Peyer's patch (tissue), 4 donors: ENCODE data around the gene ZNF672. TPM values are rescaled to one million over a fixed set of nuclear protein-coding genes. Genes with fewer than 3 reads are reported as not detected.

ENCODE experiments used
- DNase-seq, 3 donors: peaks; one replicate each; pipeline ENCODE4 v3.0.0-alpha.2; 2017 to 2019
- H3K27ac ChIP-seq, 4 donors: fragments of 200-600 bp; sonication (generic); one replicate each; pipeline ENCODE4 v1.5.1; 2016 to 2019
- H3K27me3 ChIP-seq, 2 donors: fragments of 200-600 bp; sonication (generic); one replicate each; pipeline ENCODE4 v1.5.1; 2019
- H3K36me3 ChIP-seq, 3 donors: fragments of 200-600 bp; sonication (generic); one replicate each; pipeline ENCODE4 v1.5.1; 2016 to 2019
- H3K4me1 ChIP-seq, 4 donors: fragments of 200-600 bp; sonication (generic); one replicate each; pipeline ENCODE4 v1.5.1; 2016 to 2019
- H3K4me3 ChIP-seq, 4 donors: fragments of 200-600 bp; sonication (generic); 1 replicate in 3 of 4; 2 replicates in 1 of 4; pipeline ENCODE4 v1.5.1; 2016 to 2019; ENCODE audit warnings: mild to moderate bottlenecking in 1 of 4
- H3K9me3 ChIP-seq, 4 donors: fragments of 200-600 bp; sonication (generic); one replicate each; pipeline ENCODE4 v1.5.1; 2016 to 2019; ENCODE audit warnings: mild to moderate bottlenecking in 1 of 4
- POLR2A ChIP-seq, 2 donors: fragments of 450-650 bp; IDR thresholded peaks; one replicate each; pipeline ENCODE4 v1.5.1; 2017; ENCODE audit warnings: antibody characterized with exemption in 2 of 2, mild to moderate bottlenecking in 2 of 2, moderate library complexity in 2 of 2
- total RNA-seq, 4 donors: library from RNA; depleted of rRNA; stranded (reverse); fragments of >200 nt; gene quantifications; one replicate each; pipeline ENCODE4 v1.1.0, GENCODE V29; 2016
- TF ChIP-seq, protein P1 (sequence below), 6 experiments: fragments of 450-650 bp in 4 of 6; fragments of 200-600 bp in 2 of 6; sonication (generic) in 1 of 6; IDR thresholded peaks; one replicate each; pipeline ENCODE4 v1.5.1; 2017 to 2019; ENCODE audit warnings: antibody characterized with exemption in 6 of 6, mild to moderate bottlenecking in 3 of 6, moderate library complexity in 1 of 6

Gene ZNF672
- total RNA-seq, 4 donors from 2014 or later, result 48.4 to 64.4 (median 60.5) TPM

DNA sequence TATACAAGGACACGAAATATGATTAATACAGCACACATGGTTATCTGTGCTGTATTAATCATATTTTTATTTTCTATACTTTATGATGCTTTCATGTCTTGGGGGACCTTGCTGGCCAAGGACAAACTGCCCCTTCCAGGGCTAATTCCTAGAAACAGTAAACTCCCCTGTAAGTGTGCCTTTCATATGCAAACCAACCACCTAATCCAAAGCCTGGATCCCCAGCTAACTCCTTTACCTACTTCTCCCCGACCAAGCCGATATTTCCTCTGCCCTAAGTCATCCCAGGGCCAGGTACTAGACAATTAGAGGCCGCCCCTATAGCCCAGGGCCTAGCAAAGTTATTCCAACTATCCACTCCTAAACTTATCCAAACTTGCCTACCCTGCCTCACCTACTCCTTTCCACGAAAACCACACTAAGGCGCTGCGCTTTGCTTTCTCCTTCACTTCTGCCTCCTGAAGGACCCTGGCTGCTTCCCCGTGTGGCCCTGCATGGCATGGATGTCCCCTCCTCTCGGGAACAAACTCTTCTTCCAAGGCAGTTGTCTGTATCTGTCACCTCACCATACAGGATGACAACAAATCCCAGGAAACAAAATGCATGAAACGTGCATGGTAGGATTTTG is 22.5 kb upstream of the ZNF672 start:
- H3K4me1 ChIP-seq, result peaks cover 0 to 12% (median 0%) of the 10 kb centered on the region in 4 donors
- peaks cover 0 to 80% (median 0%) of the 10 kb centered on the region in 3 donors for H3K36me3 ChIP-seq
- H3K27ac ChIP-seq, result no peak overlapping the region
- peak in 1 of 3 donors; percentile 7 for DNase-seq
- no peak for TF ChIP-seq POLR2A (IDR thresholded peaks at IDR 0.05)
- TF ChIP-seq, protein P1, sequence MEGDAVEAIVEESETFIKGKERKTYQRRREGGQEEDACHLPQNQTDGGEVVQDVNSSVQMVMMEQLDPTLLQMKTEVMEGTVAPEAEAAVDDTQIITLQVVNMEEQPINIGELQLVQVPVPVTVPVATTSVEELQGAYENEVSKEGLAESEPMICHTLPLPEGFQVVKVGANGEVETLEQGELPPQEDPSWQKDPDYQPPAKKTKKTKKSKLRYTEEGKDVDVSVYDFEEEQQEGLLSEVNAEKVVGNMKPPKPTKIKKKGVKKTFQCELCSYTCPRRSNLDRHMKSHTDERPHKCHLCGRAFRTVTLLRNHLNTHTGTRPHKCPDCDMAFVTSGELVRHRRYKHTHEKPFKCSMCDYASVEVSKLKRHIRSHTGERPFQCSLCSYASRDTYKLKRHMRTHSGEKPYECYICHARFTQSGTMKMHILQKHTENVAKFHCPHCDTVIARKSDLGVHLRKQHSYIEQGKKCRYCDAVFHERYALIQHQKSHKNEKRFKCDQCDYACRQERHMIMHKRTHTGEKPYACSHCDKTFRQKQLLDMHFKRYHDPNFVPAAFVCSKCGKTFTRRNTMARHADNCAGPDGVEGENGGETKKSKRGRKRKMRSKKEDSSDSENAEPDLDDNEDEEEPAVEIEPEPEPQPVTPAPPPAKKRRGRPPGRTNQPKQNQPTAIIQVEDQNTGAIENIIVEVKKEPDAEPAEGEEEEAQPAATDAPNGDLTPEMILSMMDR (IDR thresholded peaks at IDR 0.05), result no peak
- H3K4me3 ChIP-seq, result no peak overlapping the region
- no peaks in the 10 kb centered on the region for H3K27me3 ChIP-seq
- no peaks in the 10 kb centered on the region for H3K9me3 ChIP-seq

GRCh38 chr1:248816042-248816851 is 21.8 kb upstream of the ZNF672 start:
- H3K4me1 ChIP-seq, result peaks cover 0 to 10% (median 0%) of the 10 kb centered on the region in 4 donors
- H3K36me3 ChIP-seq, result peaks cover 0 to 87% (median 0%) of the 10 kb centered on the region in 3 donors
- DNase-seq, result peak in 1 of 3 donors; percentile 39
- H3K4me3 ChIP-seq, result no peak overlapping the region
- TF ChIP-seq, protein P1 (IDR thresholded peaks at IDR 0.05), result no peak
- TF ChIP-seq POLR2A (IDR thresholded peaks at IDR 0.05), result no peak
- no peaks in the 10 kb centered on the region for H3K27me3 ChIP-seq
- no peaks in the 10 kb centered on the region for H3K9me3 ChIP-seq
- no peak overlapping the region for H3K27ac ChIP-seq

DNA sequence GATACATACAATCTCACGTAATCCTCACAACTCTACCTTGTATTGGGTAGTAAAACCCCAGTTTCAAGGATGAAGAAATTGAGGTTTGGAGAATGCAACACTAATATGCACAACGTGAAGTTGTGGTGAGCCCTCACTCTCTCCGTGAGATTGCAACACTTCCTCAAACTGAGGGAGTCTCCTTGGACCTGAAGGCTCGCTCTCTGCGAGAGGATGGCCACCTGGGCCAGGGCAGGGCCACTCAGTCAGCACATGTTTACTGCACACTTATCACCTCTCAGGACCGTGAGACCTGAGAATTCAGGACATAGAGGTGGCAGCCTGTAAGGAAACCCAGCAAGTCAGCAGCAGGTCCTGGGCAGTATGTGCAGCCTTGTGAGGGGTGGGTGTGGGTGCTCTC is 21.0 kb upstream of the ZNF672 start:
- TF ChIP-seq POLR2A (IDR thresholded peaks at IDR 0.05), result no peak
- TF ChIP-seq, protein P1 (IDR thresholded peaks at IDR 0.05), result no peak
- Histone ChIP-seq H3K4me3 (no peak overlapping the region), H3K27ac (no peak overlapping the region), H3K4me1 (peaks cover 0 to 14% (median under 1%) of the 10 kb centered on the region in 4 donors), H3K27me3 (no peaks in the 10 kb centered on the region), H3K36me3 (peaks cover 0 to 86% (median 0%) of the 10 kb centered on the region in 3 donors), H3K9me3 (no peaks in the 10 kb centered on the region)
- peak in 1 of 3 donors; percentile 40 for DNase-seq

DNA sequence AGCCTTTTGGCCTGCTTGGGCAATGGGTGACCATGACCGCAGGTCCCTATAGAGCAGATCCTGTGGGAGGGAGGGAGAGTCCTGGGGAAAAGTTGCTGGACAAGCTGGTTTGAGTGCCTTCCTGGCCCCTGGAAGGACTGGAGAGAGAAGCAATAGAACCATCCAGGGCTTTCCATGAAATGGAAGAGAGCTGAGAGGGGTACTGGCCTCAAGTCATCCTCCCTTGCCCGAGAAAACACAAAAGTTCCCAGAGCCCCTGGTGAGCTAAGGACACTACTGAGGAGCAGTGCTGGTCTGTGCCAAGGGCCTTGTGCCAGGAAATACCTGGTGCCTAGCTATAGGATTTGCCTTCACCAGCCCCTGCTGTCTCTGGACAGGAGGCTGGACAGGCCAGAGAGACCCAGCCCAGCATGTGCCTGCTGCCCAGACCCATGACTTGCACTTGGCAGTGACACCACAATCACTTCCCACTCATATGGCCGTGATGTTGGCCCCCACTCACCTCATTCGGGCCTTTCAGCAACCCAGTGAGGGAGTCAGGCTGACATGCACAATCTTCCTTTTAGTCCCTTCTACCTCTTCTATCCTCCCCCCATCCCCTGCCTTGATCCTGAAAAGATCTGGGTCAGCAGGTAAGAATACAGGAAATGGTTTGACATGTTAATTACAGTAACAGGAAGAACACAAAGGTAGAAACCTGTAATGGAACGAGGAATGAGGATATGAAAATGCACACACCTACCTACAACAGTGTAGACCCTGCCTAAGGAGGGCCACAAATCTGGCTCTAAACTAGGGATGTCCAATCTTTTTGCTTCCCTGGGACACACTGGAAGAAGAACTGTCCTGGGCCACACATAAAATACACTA is 19.3 kb upstream of the ZNF672 start:
- DNase-seq, result peak in 1 of 3 donors; percentile 36
- no peak overlapping the region for H3K4me3 ChIP-seq
- H3K9me3 ChIP-seq, result no peaks in the 10 kb centered on the region
- no peak overlapping the region for H3K27ac ChIP-seq
- no peak for TF ChIP-seq POLR2A (IDR thresholded peaks at IDR 0.05)
- TF ChIP-seq, protein P1 (IDR thresholded peaks at IDR 0.05), result no peak
- peaks cover 0 to 73% (median 0%) of the 10 kb centered on the region in 3 donors for H3K36me3 ChIP-seq
- H3K4me1 ChIP-seq, result peaks cover 0 to 31% (median 7%) of the 10 kb centered on the region in 4 donors
- no peaks in the 10 kb centered on the region for H3K27me3 ChIP-seq

DNA sequence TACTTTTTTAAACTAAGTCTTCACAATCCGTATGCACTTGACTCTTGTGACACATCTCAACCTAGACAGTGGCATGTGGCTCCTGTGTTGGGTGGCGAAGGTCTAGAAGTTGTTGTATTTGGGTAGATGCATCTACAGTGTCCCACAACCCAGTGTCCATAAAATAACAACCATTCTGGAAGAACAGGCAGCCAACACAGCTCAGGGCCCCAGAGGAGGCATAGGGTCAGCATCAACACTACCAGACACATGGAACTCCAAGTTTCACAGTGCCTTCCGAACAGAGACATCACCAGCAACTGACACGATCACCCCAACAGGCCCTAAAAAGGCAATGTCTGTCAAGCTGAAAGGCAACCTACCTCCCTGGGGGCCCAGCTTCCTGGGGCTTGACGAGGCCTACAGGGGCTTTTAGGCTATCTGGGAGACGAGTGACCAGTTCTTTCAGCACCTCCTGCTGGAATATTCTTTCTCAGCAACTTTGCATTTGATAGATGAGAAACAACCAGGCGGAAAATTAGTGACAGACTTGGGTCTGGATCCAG is 17.9 kb upstream of the ZNF672 start:
- peak in 1 of 3 donors; percentile 25 for DNase-seq

More for the DNA sequence above, 17.9 kb upstream of the ZNF672 start:
- Histone ChIP-seq H3K36me3 (peaks cover 0 to 59% (median 0%) of the 10 kb centered on the region in 3 donors), H3K9me3 (no peaks in the 10 kb centered on the region), H3K27ac (no peak overlapping the region), H3K4me1 (peaks cover 8 to 44% (median 19%) of the 10 kb centered on the region in 4 donors), H3K27me3 (no peaks in the 10 kb centered on the region), H3K4me3 (no peak overlapping the region)
- TF ChIP-seq, protein P1 (IDR thresholded peaks at IDR 0.05), result no peak
- TF ChIP-seq POLR2A (IDR thresholded peaks at IDR 0.05), result no peak
